ENCODE measurements around the gene GIPC2. TPM values are rescaled to one million over a fixed set of nuclear protein-coding genes. Genes with fewer than 3 reads are reported as not detected.

The GIPC2 gene
- total and polyA plus RNA-seq, 2 donors (not counting 1 experiment from before 2014, with no cell fraction given) = 0.50 to 0.56 TPM

- no peak overlapping the region for H3K4me3 ChIP-seq (replicated peaks in 1 of 4; ENCODE audit: control extremely low read depth in 1 of 4, insufficient read depth in 1 of 4, low read depth in 3 of 4, low read length in 4 of 4)
These were observed 97.9 kb downstream of the GIPC2 start for GRCh38 chr1:78143673-78144072.

GRCh38 chr1:78145105-78145580, 99.4 kb downstream of the GIPC2 start:
- no peaks in the 10 kb centered on the region for H3K27me3 ChIP-seq (ENCODE audit: control insufficient read depth, insufficient read depth, low read length)
- H3K36me3 ChIP-seq (ENCODE audit: control insufficient read depth, insufficient read depth, low read length) = no peaks in the 10 kb centered on the region
- DNase-seq (ENCODE audit: low read depth in 2 of 2) = peak; percentile 73 to 86
- TF ChIP-seq CTCF (conservative IDR thresholded peaks at IDR 0.05 in 1 of 2, IDR thresholded peaks at IDR 0.05 in 1 of 2; ENCODE audit: low read depth in 1 of 2, low read length in 2 of 2) (peak; percentile 89 to 95), EZH2 (IDR thresholded peaks at IDR 0.05; ENCODE audit: low read length, missing control alignments) (no peak)
- no peak overlapping the region for H3K9ac ChIP-seq (ENCODE audit: insufficient read depth, low read length)
- no peak overlapping the region for H3K4me3 ChIP-seq (replicated peaks in 1 of 4; ENCODE audit: control extremely low read depth in 1 of 4, insufficient read depth in 1 of 4, low read depth in 3 of 4, low read length in 4 of 4)
- no peaks in the 10 kb centered on the region for H3K9me3 ChIP-seq (ENCODE audit: control insufficient read depth, insufficient read depth, low read depth, low read length)
- H3K4me2 ChIP-seq (ENCODE audit: extremely low read depth, insufficient read depth, low read length) = peak overlapping the region; percentile 8
- H3K79me2 ChIP-seq (ENCODE audit: control insufficient read depth, insufficient read depth, low read length) = no peaks in the 10 kb centered on the region
- no peak overlapping the region for H2AFZ ChIP-seq (ENCODE audit: low read length)
- H3K27ac ChIP-seq (ENCODE audit: insufficient read depth, low read length) = no peak overlapping the region
- H4K20me1 ChIP-seq (ENCODE audit: control insufficient read depth, extremely low read depth, insufficient read depth, low read length) = no peaks in the 10 kb centered on the region
- peaks cover 6% of the 10 kb centered on the region for H3K4me1 ChIP-seq (ENCODE audit: control insufficient read depth, extremely low read depth, insufficient read depth, low read length)

More at GRCh38 chr1:78143673-78144072, 97.9 kb downstream of the GIPC2 start:
- H3K27ac ChIP-seq (ENCODE audit: insufficient read depth, low read length) = no peak overlapping the region
- no peaks in the 10 kb centered on the region for H3K9me3 ChIP-seq (ENCODE audit: control insufficient read depth, insufficient read depth, low read depth, low read length)
- no peaks in the 10 kb centered on the region for H3K79me2 ChIP-seq (ENCODE audit: control insufficient read depth, insufficient read depth, low read length)
- H3K36me3 ChIP-seq (ENCODE audit: control insufficient read depth, insufficient read depth, low read length) = no peaks in the 10 kb centered on the region
- H3K4me1 ChIP-seq (ENCODE audit: control insufficient read depth, extremely low read depth, insufficient read depth, low read length) = peaks cover 6% of the 10 kb centered on the region
- no peak for DNase-seq (ENCODE audit: low read depth in 2 of 2)
- no peaks in the 10 kb centered on the region for H4K20me1 ChIP-seq (ENCODE audit: control insufficient read depth, extremely low read depth, insufficient read depth, low read length)
- H2AFZ ChIP-seq (ENCODE audit: low read length) = no peak overlapping the region
- TF ChIP-seq EZH2 (IDR thresholded peaks at IDR 0.05; ENCODE audit: low read length, missing control alignments) = no peak
- H3K4me2 ChIP-seq (ENCODE audit: extremely low read depth, insufficient read depth, low read length) = no peak overlapping the region
- H3K27me3 ChIP-seq (ENCODE audit: control insufficient read depth, insufficient read depth, low read length) = no peaks in the 10 kb centered on the region
- no peak overlapping the region for H3K9ac ChIP-seq (ENCODE audit: insufficient read depth, low read length)

GRCh38 chr1:78146205-78146771, 100.5 kb downstream of the GIPC2 start:
- Histone ChIP-seq H3K9ac (ENCODE audit: insufficient read depth, low read length) (no peak overlapping the region), H3K27ac (ENCODE audit: insufficient read depth, low read length) (no peak overlapping the region), H3K27me3 (ENCODE audit: control insufficient read depth, insufficient read depth, low read length) (no peaks in the 10 kb centered on the region), H3K79me2 (ENCODE audit: control insufficient read depth, insufficient read depth, low read length) (no peaks in the 10 kb centered on the region), H3K36me3 (ENCODE audit: control insufficient read depth, insufficient read depth, low read length) (no peaks in the 10 kb centered on the region), H2AFZ (ENCODE audit: low read length) (no peak overlapping the region), H4K20me1 (ENCODE audit: control insufficient read depth, extremely low read depth, insufficient read depth, low read length) (no peaks in the 10 kb centered on the region), H3K4me1 (ENCODE audit: control insufficient read depth, extremely low read depth, insufficient read depth, low read length) (peaks cover 6% of the 10 kb centered on the region), H3K4me3 (replicated peaks in 1 of 4; ENCODE audit: control extremely low read depth in 1 of 4, insufficient read depth in 1 of 4, low read depth in 3 of 4, low read length in 4 of 4) (no peak overlapping the region), H3K4me2 (ENCODE audit: extremely low read depth, insufficient read depth, low read length) (no peak overlapping the region), H3K9me3 (ENCODE audit: control insufficient read depth, insufficient read depth, low read depth, low read length) (no peaks in the 10 kb centered on the region)
- peak in 1 of 2 donors; percentile 43 for DNase-seq (ENCODE audit: low read depth in 2 of 2)
- TF ChIP-seq EZH2 (IDR thresholded peaks at IDR 0.05; ENCODE audit: low read length, missing control alignments) (no peak), CTCF (conservative IDR thresholded peaks at IDR 0.05 in 1 of 2, IDR thresholded peaks at IDR 0.05 in 1 of 2; ENCODE audit: low read depth in 1 of 2, low read length in 2 of 2) (no peak)

All from fibroblast of lung (primary cell).